ENCODE measurements around the gene UMOD. TPM values are rescaled to one million over a fixed set of nuclear protein-coding genes. Genes with fewer than 3 reads are reported as not detected.

The UMOD gene
- total and polyA plus RNA-seq, 4 donors = not detected

DNA sequence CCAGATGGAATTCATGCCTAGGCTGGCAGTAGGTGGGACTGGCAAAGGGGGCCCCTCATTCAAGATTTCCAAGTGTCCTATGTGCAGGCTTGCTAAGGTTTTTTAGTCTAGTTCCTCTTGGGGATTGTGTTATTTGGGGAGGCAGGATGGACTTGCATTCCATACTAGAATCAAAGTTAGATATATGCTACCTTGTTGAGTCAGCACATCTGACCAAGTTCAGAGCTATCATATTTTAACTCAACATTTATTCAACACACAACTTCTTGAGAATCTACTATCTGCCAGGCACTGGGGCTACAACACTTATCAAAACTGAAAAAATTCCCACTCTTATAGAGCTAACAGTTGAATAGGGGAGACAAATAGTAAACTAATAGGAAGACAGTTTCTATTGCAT, 31.9 kb downstream of the UMOD start:
- TF ChIP-seq, protein P1, sequence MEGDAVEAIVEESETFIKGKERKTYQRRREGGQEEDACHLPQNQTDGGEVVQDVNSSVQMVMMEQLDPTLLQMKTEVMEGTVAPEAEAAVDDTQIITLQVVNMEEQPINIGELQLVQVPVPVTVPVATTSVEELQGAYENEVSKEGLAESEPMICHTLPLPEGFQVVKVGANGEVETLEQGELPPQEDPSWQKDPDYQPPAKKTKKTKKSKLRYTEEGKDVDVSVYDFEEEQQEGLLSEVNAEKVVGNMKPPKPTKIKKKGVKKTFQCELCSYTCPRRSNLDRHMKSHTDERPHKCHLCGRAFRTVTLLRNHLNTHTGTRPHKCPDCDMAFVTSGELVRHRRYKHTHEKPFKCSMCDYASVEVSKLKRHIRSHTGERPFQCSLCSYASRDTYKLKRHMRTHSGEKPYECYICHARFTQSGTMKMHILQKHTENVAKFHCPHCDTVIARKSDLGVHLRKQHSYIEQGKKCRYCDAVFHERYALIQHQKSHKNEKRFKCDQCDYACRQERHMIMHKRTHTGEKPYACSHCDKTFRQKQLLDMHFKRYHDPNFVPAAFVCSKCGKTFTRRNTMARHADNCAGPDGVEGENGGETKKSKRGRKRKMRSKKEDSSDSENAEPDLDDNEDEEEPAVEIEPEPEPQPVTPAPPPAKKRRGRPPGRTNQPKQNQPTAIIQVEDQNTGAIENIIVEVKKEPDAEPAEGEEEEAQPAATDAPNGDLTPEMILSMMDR (IDR thresholded peaks at IDR 0.05; ENCODE audit: control extremely low read depth, extremely low read depth) = no peak
- Histone ChIP-seq H3K4me1 (ENCODE audit: control insufficient read depth in 5 of 5, insufficient read depth in 5 of 5, low read length in 5 of 5) (no peaks in the 10 kb centered on the region), H3K27me3 (ENCODE audit: control insufficient read depth in 3 of 3, insufficient read depth in 3 of 3, low read length in 2 of 3) (peaks cover 0 to 9% (median 0%) of the 10 kb centered on the region in 3 donors), H3K9me3 (ENCODE audit: control insufficient read depth in 4 of 4, insufficient read depth in 3 of 4, low read length in 3 of 4) (peaks cover 0 to 3% (median 0%) of the 10 kb centered on the region in 4 donors), H3K4me3 (no peak overlapping the region), H3K27ac (ENCODE audit: low read depth in 1 of 2, low read length in 1 of 2) (no peak overlapping the region), H3K9ac (ENCODE audit: insufficient read depth in 1 of 2, low read length in 2 of 2) (no peak overlapping the region), H3K36me3 (ENCODE audit: control insufficient read depth in 4 of 4, insufficient read depth in 4 of 4, low read length in 4 of 4) (no peaks in the 10 kb centered on the region)
- ATAC-seq (ENCODE audit: insufficient read depth, low FRiP score) = no peak
- DNase-seq = no peak

DNA sequence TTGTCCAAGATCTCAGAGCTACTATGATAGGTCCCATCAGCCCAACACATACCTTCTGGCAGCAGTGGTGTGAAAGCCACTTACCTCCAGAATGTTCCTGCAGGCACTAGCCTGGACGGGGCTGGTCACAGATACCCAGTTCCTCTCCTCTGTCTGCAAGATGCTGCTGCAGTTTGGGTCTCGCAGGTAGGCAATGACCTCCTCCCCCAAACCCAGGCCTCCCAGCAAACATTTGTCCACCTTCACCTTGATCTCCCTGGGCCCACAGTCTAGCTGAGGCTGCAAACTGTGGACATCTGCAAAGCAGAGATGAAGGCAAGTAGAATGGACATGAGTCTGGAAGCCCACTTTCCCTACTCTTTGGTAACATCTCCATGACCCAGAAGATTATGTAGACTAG, 32.3 kb downstream of the UMOD start:
- Histone ChIP-seq H3K9me3 (ENCODE audit: control insufficient read depth in 4 of 4, insufficient read depth in 3 of 4, low read length in 3 of 4) (peaks cover 0 to 3% (median 0%) of the 10 kb centered on the region in 4 donors), H3K9ac (ENCODE audit: insufficient read depth in 1 of 2, low read length in 2 of 2) (no peak overlapping the region), H3K4me1 (ENCODE audit: control insufficient read depth in 5 of 5, insufficient read depth in 5 of 5, low read length in 5 of 5) (no peaks in the 10 kb centered on the region), H3K27me3 (ENCODE audit: control insufficient read depth in 3 of 3, insufficient read depth in 3 of 3, low read length in 2 of 3) (peaks cover 0 to 9% (median 0%) of the 10 kb centered on the region in 3 donors), H3K4me3 (no peak overlapping the region), H3K27ac (ENCODE audit: low read depth in 1 of 2, low read length in 1 of 2) (no peak overlapping the region), H3K36me3 (ENCODE audit: control insufficient read depth in 4 of 4, insufficient read depth in 4 of 4, low read length in 4 of 4) (no peaks in the 10 kb centered on the region)
- TF ChIP-seq, protein P1 (IDR thresholded peaks at IDR 0.05; ENCODE audit: control extremely low read depth, extremely low read depth) = no peak
- DNase-seq (no peak), ATAC-seq (ENCODE audit: insufficient read depth, low FRiP score) (no peak)
- 81 to 92% methylated on average over 2 of the region's 2 CpGs for WGBS, 2 donors

DNA sequence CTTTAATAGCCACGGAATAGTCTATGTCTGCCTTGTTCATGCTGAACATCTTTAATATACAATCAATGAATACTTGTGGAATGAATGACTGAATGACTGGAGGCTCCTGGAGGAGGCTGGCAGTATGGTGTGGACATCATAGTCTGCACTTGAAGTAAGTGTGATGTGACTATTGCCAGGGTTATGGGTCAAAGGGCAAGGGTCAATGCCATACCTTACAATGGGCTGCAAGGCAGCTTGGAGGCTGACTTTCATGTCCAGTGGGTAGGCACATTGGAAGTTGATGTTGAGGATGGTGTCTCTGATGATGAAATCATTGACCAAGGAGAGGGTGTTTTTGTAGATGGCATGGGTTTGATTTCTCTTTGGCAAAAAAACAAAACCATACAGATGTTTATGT, 33.1 kb downstream of the UMOD start:
- ATAC-seq (ENCODE audit: insufficient read depth, low FRiP score) (no peak), DNase-seq (no peak)
- Histone ChIP-seq H3K27ac (ENCODE audit: low read depth in 1 of 2, low read length in 1 of 2) (no peak overlapping the region), H3K36me3 (ENCODE audit: control insufficient read depth in 4 of 4, insufficient read depth in 4 of 4, low read length in 4 of 4) (no peaks in the 10 kb centered on the region), H3K9me3 (ENCODE audit: control insufficient read depth in 4 of 4, insufficient read depth in 3 of 4, low read length in 3 of 4) (peaks cover 0 to 3% (median 0%) of the 10 kb centered on the region in 4 donors), H3K4me1 (ENCODE audit: control insufficient read depth in 5 of 5, insufficient read depth in 5 of 5, low read length in 5 of 5) (no peaks in the 10 kb centered on the region), H3K27me3 (ENCODE audit: control insufficient read depth in 3 of 3, insufficient read depth in 3 of 3, low read length in 2 of 3) (peaks cover 0 to 9% (median 0%) of the 10 kb centered on the region in 3 donors), H3K9ac (ENCODE audit: insufficient read depth in 1 of 2, low read length in 2 of 2) (no peak overlapping the region), H3K4me3 (no peak overlapping the region)
- WGBS, 2 donors = 72 to 86% methylated on average over 1 of the region's 1 CpG
- TF ChIP-seq, protein P1 (IDR thresholded peaks at IDR 0.05; ENCODE audit: control extremely low read depth, extremely low read depth) = no peak

- ATAC-seq (ENCODE audit: insufficient read depth, low FRiP score) (no peak), DNase-seq (no peak)
- Histone ChIP-seq H3K9ac (ENCODE audit: insufficient read depth in 1 of 2, low read length in 2 of 2) (no peak overlapping the region), H3K9me3 (ENCODE audit: control insufficient read depth in 4 of 4, insufficient read depth in 3 of 4, low read length in 3 of 4) (no peaks in the 10 kb centered on the region), H3K27ac (ENCODE audit: low read depth in 1 of 2, low read length in 1 of 2) (no peak overlapping the region), H3K4me1 (ENCODE audit: control insufficient read depth in 5 of 5, insufficient read depth in 5 of 5, low read length in 5 of 5) (no peaks in the 10 kb centered on the region), H3K4me3 (no peak overlapping the region), H3K27me3 (ENCODE audit: control insufficient read depth in 3 of 3, insufficient read depth in 3 of 3, low read length in 2 of 3) (peaks cover 0 to 6% (median 0%) of the 10 kb centered on the region in 3 donors), H3K36me3 (ENCODE audit: control insufficient read depth in 4 of 4, insufficient read depth in 4 of 4, low read length in 4 of 4) (no peaks in the 10 kb centered on the region)
- TF ChIP-seq, protein P1 (IDR thresholded peaks at IDR 0.05; ENCODE audit: control extremely low read depth, extremely low read depth) = no peak
- WGBS, 2 donors = 68 to 77% methylated on average over 3 of the region's 3 CpGs
These were observed 34.1 kb downstream of the UMOD start for GRCh38 chr16:20318437-20318836.

Measured in lung (tissue), 12 donors.